Hepatocyte (in vitro differentiated cells): ENCODE measurements around the gene HERC4. TPM values are rescaled to one million over a fixed set of nuclear protein-coding genes. Genes with fewer than 3 reads are reported as not detected.

Experiments
- DNase-seq: peaks from one replicate; pipeline ENCODE4 v3.0.0-alpha.2; 2016; ENCODE audit warnings: low spot score
- H2AFZ ChIP-seq: fragments of 200-600 bp; sonication (generic); 2 replicates; pipeline ENCODE4 v1.6.0; 2016; ENCODE audit warnings: antibody characterized with exemption, mild to moderate bottlenecking
- H3K27ac ChIP-seq: fragments of 200-600 bp; sonication (generic); 2 replicates; pipeline ENCODE4 v1.5.1; 2016; ENCODE audit warnings: mild to moderate bottlenecking
- H3K27me3 ChIP-seq: fragments of 200-600 bp; sonication (generic); 2 replicates; pipeline ENCODE4 v1.6.1; 2016
- H3K36me3 ChIP-seq: fragments of 200-600 bp; sonication (generic); replicated peaks from 2 replicates; pipeline ENCODE4 v1.5.1; 2016; ENCODE audit warnings: low read depth; ENCODE audit not compliant: insufficient read depth
- H3K4me1 ChIP-seq: fragments of 200-600 bp; sonication (generic); 2 replicates; pipeline ENCODE4 v1.5.1; 2016; ENCODE audit warnings: mild to moderate bottlenecking, moderate library complexity; ENCODE audit not compliant: insufficient read depth
- H3K4me2 ChIP-seq: fragments of 200-600 bp; sonication (generic); 2 replicates; pipeline ENCODE4 v1.6.0; 2016
- H3K4me3 ChIP-seq: fragments of 200-600 bp; sonication (generic); 2 replicates; pipeline ENCODE4 v1.5.1; 2016; ENCODE audit warnings: mild to moderate bottlenecking
- H3K79me2 ChIP-seq: fragments of 200-600 bp; sonication (generic); 2 replicates; pipeline ENCODE4 v1.6.0; 2017; ENCODE audit warnings: mild to moderate bottlenecking
- H3K9me2 ChIP-seq: fragments of 200-600 bp; sonication (generic); replicated peaks from 2 replicates; pipeline ENCODE4 v1.6.0; 2017; ENCODE audit warnings: mild to moderate bottlenecking; ENCODE audit not compliant: insufficient read depth
- H3K9me3 ChIP-seq: fragments of 200-600 bp; sonication (generic); 2 replicates; pipeline ENCODE4 v1.5.1; 2016; ENCODE audit warnings: low read depth, mild to moderate bottlenecking
- H4K20me1 ChIP-seq: fragments of 200-600 bp; sonication (generic); 2 replicates; pipeline ENCODE4 v1.6.0; 2016; ENCODE audit warnings: mild to moderate bottlenecking; ENCODE audit not compliant: insufficient read depth, poor library complexity, severe bottlenecking
- CTCF ChIP-seq: fragments of 200-600 bp; sonication (generic); IDR thresholded peaks from 2 replicates; pipeline ENCODE4 v1.5.1; 2016; ENCODE audit warnings: antibody characterized with exemption, mild to moderate bottlenecking; ENCODE audit not compliant: poor library complexity
- EZH2 ChIP-seq: fragments of 200-600 bp; sonication (generic); IDR thresholded peaks from 2 replicates; pipeline ENCODE4 v1.6.1; 2016; ENCODE audit warnings: antibody characterized with exemption, mild to moderate bottlenecking, borderline replicate concordance
- EZH2phosphoT487 ChIP-seq: fragments of 200-600 bp; sonication (generic); IDR thresholded peaks from one replicate; pipeline ENCODE4 v1.6.1; 2018; ENCODE audit warnings: antibody characterized with exemption, mild to moderate bottlenecking, low read depth, moderate library complexity; ENCODE audit not compliant: unreplicated experiment, severe bottlenecking
- WGBS: methylation state at CpG from one replicate; pipeline ENCODE4 v1.1.6; 2016; ENCODE audit warnings: low lambda C conversion rate; ENCODE audit errors: missing lambda C conversion rate; 5-methylcytosine and 5-hydroxymethylcytosine counted together
- polyA plus RNA-seq: library from polyadenylated mRNA; unstranded; fragments of >200 nt; fragmentation: Nextera tagmentation; extraction: Ambion mirVana; gene quantifications from 2 replicates; pipeline ENCODE4 v1.2.1, GENCODE V29; 2016
- total RNA-seq: library from RNA; depleted of rRNA; stranded (reverse); fragments of >200 nt; gene quantifications from 2 replicates; pipeline ENCODE4 v1.2.3, GENCODE V29; 2014

Gene HERC4
- total and polyA plus RNA-seq, 2 experiments from 2014 or later: 23.3 to 54.0 TPM

DNA sequence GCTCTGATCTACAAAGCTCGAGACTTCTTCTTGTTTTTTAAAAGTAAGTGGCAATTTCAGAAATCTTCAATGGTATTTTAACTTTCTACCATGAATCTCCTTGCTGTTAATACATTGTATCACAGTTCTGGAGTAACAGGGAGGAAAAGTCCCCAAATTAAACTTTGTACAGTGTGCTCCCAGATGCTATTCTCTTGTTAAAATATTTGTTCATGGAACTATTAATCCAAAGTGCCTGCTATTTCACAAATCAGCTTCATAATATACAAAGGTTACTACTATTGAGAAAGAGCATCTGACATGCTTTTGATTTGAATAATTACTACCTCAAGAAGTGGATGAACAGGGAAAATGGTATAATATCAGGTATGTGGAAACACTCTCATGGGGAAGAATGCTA is 154.0 kb downstream of the HERC4 start:
- 84% methylated on average over 1 of the region's 1 CpG for WGBS
- Histone ChIP-seq H3K9me2 (no peaks in the 10 kb centered on the region), H3K27ac (no peak overlapping the region), H3K4me3 (no peak overlapping the region), H4K20me1 (no peaks in the 10 kb centered on the region), H3K4me1 (no peaks in the 10 kb centered on the region), H3K79me2 (no peaks in the 10 kb centered on the region), H3K4me2 (no peak overlapping the region), H2AFZ (no peak overlapping the region), H3K36me3 (no peaks in the 10 kb centered on the region), H3K9me3 (no peaks in the 10 kb centered on the region), H3K27me3 (no peaks in the 10 kb centered on the region)
- TF ChIP-seq EZH2: no peak
- no peak for TF ChIP-seq CTCF
- TF ChIP-seq EZH2phosphoT487: no peak
- no peak for DNase-seq

DNA sequence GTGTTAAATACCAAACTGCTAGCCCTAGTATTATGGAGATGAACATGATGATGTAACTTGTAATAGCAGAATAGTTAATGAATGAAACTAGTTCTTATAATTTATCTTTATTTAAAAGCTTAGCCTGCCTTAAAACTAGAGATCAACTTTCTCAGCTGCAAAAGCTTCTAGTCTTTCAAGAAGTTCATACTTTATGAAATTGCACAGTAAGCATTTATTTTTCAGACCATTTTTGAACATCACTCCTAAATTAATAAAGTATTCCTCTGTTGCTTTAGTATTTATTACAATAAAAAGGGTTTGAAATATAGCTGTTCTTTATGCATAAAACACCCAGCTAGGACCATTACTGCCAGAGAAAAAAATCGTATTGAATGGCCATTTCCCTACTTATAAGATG is 157.4 kb downstream of the HERC4 start:
- Histone ChIP-seq H3K4me2 (no peak overlapping the region), H3K27ac (no peak overlapping the region), H2AFZ (no peak overlapping the region), H3K9me3 (no peaks in the 10 kb centered on the region), H3K4me3 (no peak overlapping the region), H4K20me1 (no peaks in the 10 kb centered on the region), H3K79me2 (no peaks in the 10 kb centered on the region), H3K9me2 (no peaks in the 10 kb centered on the region), H3K27me3 (no peaks in the 10 kb centered on the region), H3K36me3 (no peaks in the 10 kb centered on the region), H3K4me1 (no peaks in the 10 kb centered on the region)
- no peak for TF ChIP-seq CTCF
- TF ChIP-seq EZH2: no peak
- no peak for TF ChIP-seq EZH2phosphoT487
- DNase-seq: no peak
- 87% methylated on average over 1 of the region's 1 CpG for WGBS

DNA sequence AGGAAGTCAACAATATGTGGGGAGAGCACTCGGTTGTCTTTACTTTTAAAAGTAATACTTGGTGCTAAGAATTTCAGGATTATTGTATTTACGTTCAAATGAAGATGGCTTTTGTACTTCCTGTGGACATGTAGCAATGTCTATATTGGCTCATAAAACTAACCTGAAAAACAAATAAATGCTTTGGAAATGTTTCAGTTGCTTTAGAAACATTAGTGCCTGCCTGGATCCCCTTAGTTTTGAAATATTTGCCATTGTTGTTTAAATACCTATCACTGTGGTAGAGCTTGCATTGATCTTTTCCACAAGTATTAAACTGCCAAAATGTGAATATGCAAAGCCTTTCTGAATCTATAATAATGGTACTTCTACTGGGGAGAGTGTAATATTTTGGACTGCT is 157.9 kb downstream of the HERC4 start:
- TF ChIP-seq EZH2 (no peak), EZH2phosphoT487 (no peak), CTCF (no peak)
- no peaks in the 10 kb centered on the region for H3K36me3 ChIP-seq
- no peaks in the 10 kb centered on the region for H3K9me2 ChIP-seq
- H3K79me2 ChIP-seq: no peaks in the 10 kb centered on the region
- no peak for DNase-seq
- no peak overlapping the region for H3K27ac ChIP-seq
- 71% methylated on average over 2 of the region's 2 CpGs for WGBS
- H3K27me3 ChIP-seq: no peaks in the 10 kb centered on the region
- no peaks in the 10 kb centered on the region for H4K20me1 ChIP-seq
- H3K4me1 ChIP-seq: no peaks in the 10 kb centered on the region
- no peaks in the 10 kb centered on the region for H3K9me3 ChIP-seq
- no peak overlapping the region for H3K4me2 ChIP-seq
- no peak overlapping the region for H2AFZ ChIP-seq
- H3K4me3 ChIP-seq: no peak overlapping the region
